Liver (tissue), 9 donors: ENCODE data around the gene ARHGAP9. TPM values are rescaled to one million over a fixed set of nuclear protein-coding genes. Genes with fewer than 3 reads are reported as not detected.

Source experiments
- DNase-seq: peaks from one replicate; pipeline ENCODE4 v3.0.0-alpha.2; 2017; ENCODE audit warnings: low spot score
- H3K27ac ChIP-seq, 2 donors: one replicate each; pipeline ENCODE4 v1.7.0; 2013; ENCODE audit warnings: inconsistent platforms in 2 of 2, low read length in 2 of 2, control low read depth in 1 of 2, low read depth in 1 of 2, mild to moderate bottlenecking in 1 of 2
- H3K27me3 ChIP-seq, 4 donors: one replicate each; pipeline versions ENCODE4 v1.6.1 to v1.7.0; 2013; ENCODE audit warnings: low read length in 3 of 4, inconsistent platforms in 1 of 4, mild to moderate bottlenecking in 1 of 4, moderate library complexity in 1 of 4; ENCODE audit not compliant: control insufficient read depth in 4 of 4, insufficient read depth in 4 of 4
- H3K36me3 ChIP-seq, 4 donors: one replicate each; pipeline versions ENCODE4 v1.6.1 to v1.7.0; 2013; ENCODE audit warnings: low read length in 3 of 4, mild to moderate bottlenecking in 3 of 4, low read depth in 1 of 4, moderate library complexity in 1 of 4; ENCODE audit not compliant: control insufficient read depth in 4 of 4, insufficient read depth in 3 of 4
- H3K4me1 ChIP-seq, 4 donors: one replicate each; pipeline versions ENCODE4 v1.6.1 to v1.7.0; 2013; ENCODE audit warnings: low read length in 3 of 4, mild to moderate bottlenecking in 3 of 4, moderate library complexity in 1 of 4; ENCODE audit not compliant: control insufficient read depth in 4 of 4, insufficient read depth in 4 of 4
- H3K4me3 ChIP-seq, 3 donors: one replicate each; pipeline versions ENCODE4 v1.6.1 to v1.7.0; 2013; ENCODE audit warnings: low read length in 3 of 3, control low read depth in 1 of 3, low read depth in 1 of 3, mild to moderate bottlenecking in 1 of 3
- H3K9ac ChIP-seq, 2 donors: one replicate each; pipeline ENCODE4 v1.7.0; 2013; ENCODE audit warnings: low read length in 2 of 2, mild to moderate bottlenecking in 2 of 2, moderate library complexity in 2 of 2, control low read depth in 1 of 2, low read depth in 1 of 2
- H3K9me3 ChIP-seq, 4 donors: one replicate each; pipeline versions ENCODE4 v1.6.1 to v1.7.0; 2013; ENCODE audit warnings: low read length in 3 of 4; ENCODE audit not compliant: control insufficient read depth in 4 of 4
- ATF3 ChIP-seq: IDR thresholded peaks from 2 replicates; pipeline ENCODE4 v1.6.1; 2016; ENCODE audit warnings: antibody characterized with exemption
- CTCF ChIP-seq: fragments of 150-350 bp; IDR thresholded peaks from 2 replicates; pipeline ENCODE4 v1.5.1; 2017; ENCODE audit warnings: improper control_type of control experiment, low read depth, low read length; ENCODE audit not compliant: missing input control
- EGR1 ChIP-seq, 2 donors: IDR thresholded peaks; 2 replicates each; pipeline ENCODE4 v1.6.1; 2016 to 2018; ENCODE audit warnings: antibody characterized with exemption in 2 of 2, low read depth in 2 of 2
- FOXA2 ChIP-seq: IDR thresholded peaks from 2 replicates; pipeline ENCODE4 v1.6.1; 2016; ENCODE audit warnings: antibody characterized with exemption
- GABPA ChIP-seq, 2 donors: IDR thresholded peaks in 1 of 2; conservative IDR thresholded peaks in 1 of 2; 2 replicates each; pipeline ENCODE4 v1.6.1; 2016; ENCODE audit warnings: antibody characterized with exemption in 2 of 2, mild to moderate bottlenecking in 1 of 2, moderate library complexity in 1 of 2
- HNF4A ChIP-seq, 2 donors: conservative IDR thresholded peaks; 2 replicates each; pipeline ENCODE4 v1.6.1; 2016; ENCODE audit warnings: antibody characterized with exemption in 2 of 2, mild to moderate bottlenecking in 2 of 2
- HNF4G ChIP-seq: IDR thresholded peaks from 2 replicates; pipeline ENCODE4 v1.6.1; 2016; ENCODE audit warnings: antibody characterized with exemption
- RAD21 ChIP-seq, 2 donors: IDR thresholded peaks; 2 replicates each; pipeline ENCODE4 v1.6.1; 2016; ENCODE audit warnings: antibody characterized with exemption in 2 of 2, mild to moderate bottlenecking in 2 of 2
- REST ChIP-seq: IDR thresholded peaks from 2 replicates; pipeline ENCODE4 v1.6.1; 2016; ENCODE audit warnings: antibody characterized with exemption, mild to moderate bottlenecking
- RXRA ChIP-seq, 2 donors: IDR thresholded peaks; 2 replicates each; pipeline ENCODE4 v1.6.1; 2017 to 2018; ENCODE audit warnings: antibody characterized with exemption in 2 of 2, mild to moderate bottlenecking in 1 of 2
- SP1 ChIP-seq: IDR thresholded peaks from 2 replicates; pipeline ENCODE4 v1.6.1; 2018; ENCODE audit warnings: antibody characterized with exemption, mild to moderate bottlenecking
- TAF1 ChIP-seq: conservative IDR thresholded peaks from 2 replicates; pipeline ENCODE4 v1.6.1; 2016; ENCODE audit warnings: antibody characterized with exemption, mild to moderate bottlenecking
- YY1 ChIP-seq: IDR thresholded peaks from 2 replicates; pipeline ENCODE4 v1.6.1; 2016; ENCODE audit warnings: antibody characterized with exemption, mild to moderate bottlenecking
- ZBTB33 ChIP-seq: IDR thresholded peaks from 2 replicates; pipeline ENCODE4 v1.6.1; 2016; ENCODE audit warnings: antibody characterized with exemption
- WGBS: extraction: QIAGEN DNeasy Blood & Tissue Kit; methylation state at CpG from one replicate; pipeline ENCODE4 v1.1.7; 2013; 5-methylcytosine and 5-hydroxymethylcytosine counted together
- polyA plus RNA-seq, 2 donors: library from polyadenylated mRNA; stranded (reverse) in 1 of 2; unstranded in 1 of 2; fragments of 200-250 nt in 1 of 2; fragments of >200 nt in 1 of 2; fragmentation: Nextera tagmentation in 1 of 2; extraction: Ambion mirVana in 1 of 2; gene quantifications; one replicate each; pipeline versions ENCODE4 v1.2.1 to v1.2.3, GENCODE V29; 2013 to 2015
- total RNA-seq, 2 donors: library from RNA; depleted of rRNA; stranded (reverse); fragments of >200 nt; gene quantifications; one replicate each; pipeline ENCODE4 v1.2.3, GENCODE V29; 2014
- donor health status: healthy.
- donor health status: healthy.
- donor health status: healthy.
- donor health status: healthy.
- donor health status: healthy.

The ARHGAP9 gene
- total and polyA plus RNA-seq, 4 donors: 3.0 to 12.0 (median 7.1) TPM

- Histone ChIP-seq H3K27me3 (peaks cover 0 to 3% (median 1%) of the 10 kb centered on the region in 4 donors), H3K9me3 (no peaks in the 10 kb centered on the region), H3K4me1 (peaks cover 1 to 9% (median 6%) of the 10 kb centered on the region in 4 donors), H3K4me3 (no peak overlapping the region), H3K27ac (no peak overlapping the region), H3K9ac (no peak overlapping the region), H3K36me3 (peaks cover 0 to 2% (median 0%) of the 10 kb centered on the region in 4 donors)
- TF ChIP-seq HNF4A (conservative IDR thresholded peaks at IDR 0.05) (no peak), RXRA (IDR thresholded peaks at IDR 0.05) (no peak), ATF3 (no peak), HNF4G (no peak), REST (no peak), EGR1 (IDR thresholded peaks at IDR 0.05; ENCODE audit: low read depth in 2 of 2) (no peak), CTCF (no peak), YY1 (no peak), ZBTB33 (no peak), SP1 (no peak), FOXA2 (no peak), TAF1 (no peak), RAD21 (IDR thresholded peaks at IDR 0.05) (no peak), GABPA (IDR thresholded peaks at IDR 0.05 in 1 of 2, conservative IDR thresholded peaks at IDR 0.05 in 1 of 2) (no peak)
- WGBS: 84% methylated on average over 14 of the region's 14 CpGs
- DNase-seq: no peak
Measured at GRCh38 chr12:57470286-57470969, 9.2 kb downstream of the ARHGAP9 start.
